Activated T-cell treated with anti-CD3 and anti-CD28 coated beads, Interleukin-2, amount 50 U/mL, for 24 hours (primary cell): Measurements from ENCODE around the gene LCN2.
"Not testable (repeated sequence)": the region's sequence is repeated elsewhere in the genome, so short reads cannot be mapped to it uniquely, and the experiment has no call there.

Experiments used
- DNase-seq: peaks from one replicate; pipeline ENCODE4 v3.0.0-alpha.2; 2020
- H3K27ac Mint-ChIP-seq: 2 replicates; pipeline ENCODE4 v1.8.0; 2020; ENCODE audit warnings: mild to moderate bottlenecking, mixed read lengths
- H3K27me3 Mint-ChIP-seq: 2 replicates; pipeline ENCODE4 v1.8.0; 2020; ENCODE audit warnings: mixed read lengths
- H3K36me3 Mint-ChIP-seq: 2 replicates; pipeline ENCODE4 v1.8.0; 2020; ENCODE audit warnings: low read depth, mixed read lengths
- H3K4me1 Mint-ChIP-seq: 2 replicates; pipeline ENCODE4 v1.8.0; 2020; ENCODE audit warnings: low read depth, mixed read lengths
- H3K4me3 Mint-ChIP-seq: 2 replicates; pipeline ENCODE4 v1.8.0; 2020; ENCODE audit warnings: mild to moderate bottlenecking, moderate library complexity, mixed read lengths
- H3K9me3 Mint-ChIP-seq: 2 replicates; pipeline ENCODE4 v1.8.0; 2020; ENCODE audit warnings: mixed read lengths

The LCN2 gene

DNA sequence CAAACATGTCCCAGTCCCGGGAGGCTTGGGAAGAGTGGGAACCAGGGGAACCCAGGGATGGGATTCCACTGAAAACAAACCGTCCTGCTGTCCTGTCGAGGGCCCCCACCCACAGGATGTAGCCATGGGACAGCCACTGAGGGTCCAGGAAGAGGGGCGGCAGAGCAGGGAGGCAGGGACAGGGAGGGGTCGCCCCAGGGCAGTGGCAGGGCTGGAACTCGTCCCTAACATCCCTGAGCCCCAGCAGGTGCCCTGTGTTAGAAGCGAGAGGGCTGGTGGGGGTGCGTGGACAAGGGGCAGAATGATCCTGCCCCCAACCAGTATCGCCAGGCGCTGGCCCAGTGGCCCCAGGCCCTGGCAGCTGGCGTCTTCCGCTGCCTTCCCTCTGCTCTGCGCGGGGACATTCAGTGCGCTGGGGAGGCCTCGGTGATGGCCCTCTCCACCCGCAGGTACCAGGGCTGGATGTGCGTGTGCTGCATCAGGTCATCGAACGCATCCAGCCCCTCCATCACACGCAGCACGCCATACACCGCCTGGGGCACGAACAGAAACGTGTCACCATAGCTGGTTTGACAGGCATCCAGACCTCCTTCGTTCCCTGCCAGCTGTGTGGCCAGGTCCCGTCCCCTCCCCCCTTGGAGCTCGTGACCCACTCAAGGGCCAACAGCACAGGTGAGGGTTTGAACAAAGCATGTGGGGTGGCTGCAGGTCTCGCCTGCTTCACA, 28.4 kb upstream of the LCN2 start:
- no peaks in the 10 kb centered on the region for H3K9me3 Mint-ChIP-seq
- no peak overlapping the region for H3K4me3 Mint-ChIP-seq
- peaks cover 70% of the 10 kb centered on the region for H3K36me3 Mint-ChIP-seq
- no peaks in the 10 kb centered on the region for H3K27me3 Mint-ChIP-seq
- H3K4me1 Mint-ChIP-seq = peaks cover 22% of the 10 kb centered on the region
- H3K27ac Mint-ChIP-seq = no peak overlapping the region
- no peak for DNase-seq

DNA sequence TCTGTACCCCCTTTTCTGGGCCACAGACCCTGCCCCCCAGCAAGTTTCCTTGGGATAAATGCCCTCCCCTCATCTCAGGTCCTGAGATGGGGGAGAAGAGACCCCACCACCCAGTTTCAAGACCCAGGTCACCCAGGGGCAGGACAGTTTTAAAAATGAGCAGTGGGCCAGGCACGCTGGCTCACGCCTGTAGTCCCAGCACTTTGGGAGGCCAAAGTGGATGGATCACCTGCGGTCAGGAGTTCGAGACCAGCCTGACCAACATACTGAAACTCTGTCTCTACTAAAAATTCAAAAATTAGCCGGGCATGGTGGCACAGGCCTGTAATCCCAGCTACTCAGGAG, 27.8 kb upstream of the LCN2 start:
- Mint-ChIP-seq H3K9me3 (no peaks in the 10 kb centered on the region), H3K36me3 (peaks cover 70% of the 10 kb centered on the region), H3K4me1 (peaks cover 26% of the 10 kb centered on the region), H3K4me3 (no peak overlapping the region), H3K27me3 (no peaks in the 10 kb centered on the region), H3K27ac (no peak overlapping the region)
- DNase-seq = no peak

DNA sequence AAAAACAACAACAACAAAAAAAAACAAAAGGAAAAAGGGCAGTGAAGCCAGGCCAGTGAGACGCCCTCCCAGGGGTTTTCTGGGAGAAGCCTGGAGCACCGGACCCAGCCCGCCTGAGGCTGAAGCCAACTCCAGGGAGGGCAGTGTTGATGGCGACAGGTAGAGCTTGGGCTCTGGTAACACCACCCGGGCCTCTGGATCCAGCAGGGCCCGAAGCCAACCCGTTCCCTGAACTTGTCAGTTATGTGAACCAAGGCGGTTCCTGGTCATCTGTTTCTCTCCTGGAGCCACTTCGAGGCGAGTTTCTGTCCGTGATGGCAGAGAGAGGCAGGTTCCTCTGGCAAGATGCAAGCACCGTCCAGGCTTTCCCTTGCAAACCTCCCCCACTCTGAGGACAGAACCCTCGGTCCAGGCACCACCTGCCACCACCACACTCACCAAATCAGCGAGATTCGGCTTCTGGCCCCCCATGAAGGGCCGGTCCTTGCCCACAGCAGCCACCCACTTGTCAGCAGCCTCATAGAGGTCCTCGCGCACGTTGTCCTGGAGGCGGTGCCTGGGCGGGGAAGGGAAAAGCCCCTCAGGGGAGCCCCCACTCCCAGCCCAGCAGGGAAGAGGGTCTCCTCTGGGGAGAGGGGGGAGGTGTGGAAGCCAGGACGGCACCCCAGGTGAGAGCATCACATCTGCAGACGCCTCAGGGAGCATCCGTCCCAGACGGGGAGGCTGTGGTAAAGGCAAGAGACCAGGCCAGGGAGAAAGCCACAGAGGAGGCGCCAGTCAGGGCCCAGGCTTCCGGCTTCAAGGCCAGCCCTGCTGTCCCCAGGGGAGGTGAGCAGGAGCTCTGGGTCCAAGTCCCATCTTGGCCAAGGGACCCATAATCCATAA, 27.1 kb upstream of the LCN2 start:
- peak overlapping the region; percentile 59 for H3K27ac Mint-ChIP-seq
- no peaks in the 10 kb centered on the region for H3K27me3 Mint-ChIP-seq
- peaks cover 27% of the 10 kb centered on the region for H3K4me1 Mint-ChIP-seq
- H3K4me3 Mint-ChIP-seq = no peak overlapping the region
- DNase-seq = no peak
- peaks cover 67% of the 10 kb centered on the region for H3K36me3 Mint-ChIP-seq
- no peaks in the 10 kb centered on the region for H3K9me3 Mint-ChIP-seq

DNA sequence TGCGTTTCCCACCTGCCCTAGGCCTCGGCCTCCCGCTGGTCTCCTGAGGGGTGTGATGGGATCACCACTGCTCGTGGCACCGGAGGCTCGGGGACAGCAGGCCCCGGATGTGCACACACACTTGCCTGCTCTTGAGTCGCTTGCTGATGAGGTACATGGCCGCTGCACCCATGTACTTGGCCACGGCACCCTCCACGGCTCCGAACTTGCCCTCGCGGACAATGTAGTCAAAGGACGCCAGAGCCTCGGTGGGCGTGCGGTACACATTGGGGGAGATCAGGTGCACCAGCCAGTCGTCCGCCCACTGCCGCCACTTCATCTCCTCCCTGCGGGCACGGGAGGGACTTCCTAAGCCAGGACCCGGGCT, 26.5 kb upstream of the LCN2 start:
- peaks cover 63% of the 10 kb centered on the region for H3K36me3 Mint-ChIP-seq
- no peaks in the 10 kb centered on the region for H3K9me3 Mint-ChIP-seq
- peaks cover 22% of the 10 kb centered on the region for H3K4me1 Mint-ChIP-seq
- H3K27me3 Mint-ChIP-seq = no peaks in the 10 kb centered on the region
- no peak overlapping the region for H3K4me3 Mint-ChIP-seq
- H3K27ac Mint-ChIP-seq = no peak overlapping the region
- no peak for DNase-seq

DNA sequence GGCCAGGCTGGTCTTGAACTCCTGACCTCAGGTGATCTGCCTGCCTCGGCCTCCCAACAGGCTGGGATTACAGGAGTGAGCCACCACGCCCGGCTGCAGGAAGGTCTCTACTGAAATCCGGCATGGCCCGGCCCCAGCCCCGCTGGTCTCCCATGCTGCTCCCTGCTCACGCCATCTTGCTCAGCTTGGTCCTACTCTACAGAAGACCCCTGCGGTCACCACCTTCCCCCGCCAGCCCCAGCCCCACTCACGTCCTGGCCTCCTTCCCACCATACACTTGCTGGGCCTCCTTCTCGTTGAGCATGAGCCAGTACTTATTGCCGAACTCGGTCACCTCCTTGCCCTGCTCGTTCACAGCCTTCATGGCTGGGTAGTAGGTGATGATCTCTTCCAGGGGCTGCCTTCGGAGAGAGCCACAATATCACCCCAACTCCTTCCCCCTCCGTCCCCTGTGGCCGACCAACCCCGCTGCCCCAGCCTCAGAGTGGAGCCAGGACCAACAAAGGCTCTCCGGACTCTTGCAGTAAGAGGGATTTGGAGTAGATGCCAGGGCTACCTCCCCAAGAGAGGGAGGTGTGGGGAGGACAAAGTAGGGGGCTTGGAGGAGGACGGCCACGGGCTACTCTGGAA, 25.7 kb upstream of the LCN2 start:
- Mint-ChIP-seq H3K27me3 (no peaks in the 10 kb centered on the region), H3K36me3 (peaks cover 69% of the 10 kb centered on the region), H3K9me3 (no peaks in the 10 kb centered on the region), H3K4me3 (no peak overlapping the region), H3K4me1 (peaks cover 23% of the 10 kb centered on the region), H3K27ac (no peak overlapping the region)
- no peak for DNase-seq

DNA sequence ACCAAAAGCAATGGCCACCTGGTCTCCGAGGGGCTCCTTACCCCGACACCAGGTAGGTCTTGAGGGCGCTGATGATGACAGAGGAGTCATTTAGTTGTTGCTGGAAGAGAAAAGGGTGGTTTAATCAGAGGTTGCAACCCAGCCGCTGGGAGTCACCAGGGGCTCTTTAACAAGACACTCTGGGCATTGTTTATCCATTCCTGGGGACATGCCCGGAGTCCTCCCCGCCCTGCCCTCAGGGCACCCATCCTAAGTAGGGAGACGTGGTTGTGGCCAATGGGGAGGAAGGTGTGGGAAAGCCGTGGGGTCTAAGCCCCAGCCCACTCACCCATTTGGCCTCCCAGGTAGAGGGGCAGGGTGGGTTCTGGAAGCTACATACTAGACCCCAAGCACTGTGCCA, 24.8 kb upstream of the LCN2 start:
- H3K36me3 Mint-ChIP-seq = peaks cover 69% of the 10 kb centered on the region
- peak overlapping the region; percentile 78 for H3K27ac Mint-ChIP-seq
- no peaks in the 10 kb centered on the region for H3K27me3 Mint-ChIP-seq

DNA sequence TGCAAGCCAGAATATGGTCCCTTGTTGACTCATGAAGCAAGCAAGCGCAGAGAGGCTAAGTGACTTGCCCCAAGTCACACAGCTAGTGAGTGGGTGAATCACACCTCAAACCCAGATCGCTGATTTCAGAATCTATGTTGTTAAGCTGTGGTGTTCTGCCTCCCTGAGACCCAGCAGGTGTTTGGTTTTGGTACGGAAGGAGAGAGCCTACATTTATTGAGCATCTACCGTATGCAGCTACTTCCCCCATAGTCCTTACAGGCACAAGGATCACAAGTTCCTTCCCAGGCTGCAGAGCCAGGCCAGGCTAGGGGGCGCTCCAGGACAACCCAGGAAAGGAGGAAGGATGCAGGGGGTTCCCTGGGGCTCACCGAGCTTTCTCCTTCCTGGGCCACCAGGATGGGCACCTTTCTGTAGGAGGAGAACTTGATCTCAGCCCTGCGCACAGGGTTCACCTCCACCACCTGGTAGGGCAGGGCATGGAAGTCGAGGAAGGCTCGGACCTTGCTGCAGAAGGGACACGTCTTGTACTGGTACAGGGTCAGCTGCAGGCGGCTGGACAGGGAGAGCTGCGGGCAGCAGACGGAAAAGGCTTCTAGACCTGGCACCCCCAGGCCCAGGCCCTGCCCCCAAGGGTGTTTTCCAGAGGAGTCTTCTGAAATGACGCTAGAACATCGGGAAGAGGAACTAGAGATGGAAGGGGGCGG, 24.2 kb upstream of the LCN2 start:
- Mint-ChIP-seq H3K9me3 (no peaks in the 10 kb centered on the region), H3K27me3 (no peaks in the 10 kb centered on the region), H3K4me3 (peak overlapping the region; percentile 85), H3K4me1 (peaks cover 33% of the 10 kb centered on the region), H3K36me3 (peaks cover 69% of the 10 kb centered on the region), H3K27ac (peak overlapping the region; percentile 78)
- DNase-seq = peak; percentile 53

More for the DNA sequence above, 24.8 kb upstream of the LCN2 start:
- Mint-ChIP-seq H3K4me3 (no peak overlapping the region), H3K4me1 (peaks cover 29% of the 10 kb centered on the region), H3K9me3 (no peaks in the 10 kb centered on the region)
- DNase-seq = no peak

DNA sequence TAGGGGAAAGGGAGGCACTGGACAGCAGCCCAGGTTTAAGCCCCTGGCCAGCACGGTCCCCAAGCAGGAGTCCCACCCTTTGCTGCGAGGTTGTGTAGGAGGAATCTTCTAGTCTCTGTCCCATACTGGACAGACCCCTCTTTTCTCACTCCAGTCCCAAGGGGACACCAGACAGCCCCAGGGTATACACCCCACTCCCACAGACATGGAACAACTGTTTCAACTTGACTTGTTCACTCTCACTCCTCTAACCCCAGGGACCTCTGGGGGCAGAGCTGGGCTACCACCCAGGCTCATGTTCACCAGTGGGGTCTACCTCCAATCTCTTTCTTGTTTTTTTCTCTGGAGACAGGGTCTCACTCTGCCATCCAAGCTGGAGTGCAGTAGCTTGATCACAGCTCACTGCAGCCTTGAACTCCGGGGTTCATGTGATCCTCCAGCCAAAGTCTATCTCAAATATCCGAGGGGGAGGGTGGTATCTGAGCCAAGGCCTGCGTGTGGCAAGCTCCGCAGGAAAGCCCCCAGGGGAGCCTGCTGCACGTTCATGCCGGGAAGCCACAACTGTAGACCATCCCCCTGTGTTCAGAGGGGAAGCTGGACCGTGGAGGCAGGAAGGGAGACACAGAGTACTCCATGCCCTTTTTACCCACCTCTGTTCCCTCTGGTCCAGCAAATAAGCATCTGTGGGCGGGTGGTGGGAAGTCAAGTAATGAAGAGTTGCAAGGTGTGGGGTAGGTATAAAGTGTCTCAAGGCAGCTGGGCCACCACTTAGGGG, 23.5 kb upstream of the LCN2 start:
- no peaks in the 10 kb centered on the region for H3K27me3 Mint-ChIP-seq

DNA sequence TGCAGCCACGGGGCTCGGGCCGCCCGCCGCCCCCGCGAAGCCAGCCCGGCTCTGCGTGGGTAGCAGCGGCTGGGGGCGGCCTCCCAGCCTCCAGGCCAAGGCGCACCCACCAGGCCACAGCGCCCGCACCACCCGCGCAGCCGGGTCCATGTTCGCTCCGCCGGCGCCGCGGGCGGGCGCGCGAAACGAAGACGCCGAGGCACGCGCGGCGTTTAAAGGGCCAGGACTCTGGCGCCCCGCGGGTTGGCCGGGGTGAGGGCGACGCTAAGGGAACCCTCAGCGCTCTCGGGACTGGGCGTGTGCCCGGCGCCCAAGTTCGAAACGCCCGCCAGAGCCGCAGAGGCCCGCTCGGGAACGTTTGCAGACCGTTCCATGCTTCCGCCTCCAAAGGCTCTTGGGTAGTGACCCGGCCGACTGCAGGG, 21.7 kb upstream of the LCN2 start, which contains the start of gene PTGES2:
Gene PTGES2, minus strand, starts transcription at position 162 of the 422 bp plus-strand sequence. Its CDS starts 12 bp downstream, at position 150.
- peak; percentile 89 for DNase-seq
- Mint-ChIP-seq H3K4me1 (peaks cover 33% of the 10 kb centered on the region), H3K27ac (peak within 1 kb of the TSS; percentile 99), H3K9me3 (no peaks in the 10 kb centered on the region), H3K4me3 (peak within 1 kb of the TSS; percentile 98), H3K27me3 (peaks cover 5% of the 10 kb centered on the region), H3K36me3 (peaks cover 45% of the 10 kb centered on the region)

More for the DNA sequence above, 23.5 kb upstream of the LCN2 start:
- peak overlapping the region; percentile 85 for H3K4me3 Mint-ChIP-seq
- peaks cover 63% of the 10 kb centered on the region for H3K36me3 Mint-ChIP-seq
- H3K27ac Mint-ChIP-seq = peak overlapping the region; percentile 78
- no peaks in the 10 kb centered on the region for H3K9me3 Mint-ChIP-seq
- peaks cover 33% of the 10 kb centered on the region for H3K4me1 Mint-ChIP-seq
- DNase-seq = no peak

DNA sequence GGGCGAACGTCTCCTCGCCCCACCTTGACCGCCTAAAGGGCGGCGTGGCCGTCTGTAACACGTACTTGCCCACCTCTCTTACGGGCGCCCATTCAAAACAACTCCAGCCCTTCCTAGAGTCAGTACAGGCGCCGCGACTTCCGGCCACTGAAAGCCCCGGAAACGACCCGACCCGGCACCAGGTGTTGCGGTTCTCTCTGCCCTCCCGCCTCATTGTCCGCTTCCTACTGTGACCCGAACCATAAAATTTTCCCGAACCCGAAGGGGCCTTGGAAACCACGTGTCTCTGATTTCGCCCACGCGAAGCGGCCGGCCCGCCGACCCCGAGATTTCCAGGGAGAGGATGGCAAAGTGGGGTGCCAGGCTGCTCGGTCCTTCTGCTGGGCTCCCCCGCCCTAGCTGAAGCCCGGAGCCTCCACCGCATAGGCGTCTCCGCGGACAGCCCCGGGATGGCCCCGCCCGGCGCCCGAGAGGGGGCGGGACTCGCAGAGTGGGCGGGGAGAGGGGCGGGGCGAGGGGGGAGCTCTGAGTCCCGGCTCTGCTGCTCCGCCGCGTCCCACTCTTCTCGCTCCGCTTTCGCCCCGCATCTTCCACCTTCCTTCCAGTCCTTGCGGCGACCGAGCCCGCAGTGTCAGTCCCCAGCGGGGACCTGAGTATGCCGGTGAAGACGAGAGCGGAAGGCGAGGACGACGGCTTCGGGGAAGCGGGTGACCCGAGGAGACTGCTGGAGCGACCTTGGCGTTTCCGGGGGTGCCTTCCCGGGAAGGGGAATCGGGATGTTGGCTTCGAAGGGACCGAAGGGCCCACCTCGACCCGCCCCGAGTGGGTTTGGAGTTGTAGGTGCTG, 21.0 kb upstream of the LCN2 start:
- Mint-ChIP-seq H3K27ac (peak overlapping the region; percentile 99), H3K36me3 (peaks cover 39% of the 10 kb centered on the region), H3K9me3 (no peaks in the 10 kb centered on the region), H3K4me3 (peak overlapping the region; percentile 98), H3K27me3 (peaks cover 8% of the 10 kb centered on the region), H3K4me1 (peaks cover 33% of the 10 kb centered on the region)
- DNase-seq = peak; percentile 94

DNA sequence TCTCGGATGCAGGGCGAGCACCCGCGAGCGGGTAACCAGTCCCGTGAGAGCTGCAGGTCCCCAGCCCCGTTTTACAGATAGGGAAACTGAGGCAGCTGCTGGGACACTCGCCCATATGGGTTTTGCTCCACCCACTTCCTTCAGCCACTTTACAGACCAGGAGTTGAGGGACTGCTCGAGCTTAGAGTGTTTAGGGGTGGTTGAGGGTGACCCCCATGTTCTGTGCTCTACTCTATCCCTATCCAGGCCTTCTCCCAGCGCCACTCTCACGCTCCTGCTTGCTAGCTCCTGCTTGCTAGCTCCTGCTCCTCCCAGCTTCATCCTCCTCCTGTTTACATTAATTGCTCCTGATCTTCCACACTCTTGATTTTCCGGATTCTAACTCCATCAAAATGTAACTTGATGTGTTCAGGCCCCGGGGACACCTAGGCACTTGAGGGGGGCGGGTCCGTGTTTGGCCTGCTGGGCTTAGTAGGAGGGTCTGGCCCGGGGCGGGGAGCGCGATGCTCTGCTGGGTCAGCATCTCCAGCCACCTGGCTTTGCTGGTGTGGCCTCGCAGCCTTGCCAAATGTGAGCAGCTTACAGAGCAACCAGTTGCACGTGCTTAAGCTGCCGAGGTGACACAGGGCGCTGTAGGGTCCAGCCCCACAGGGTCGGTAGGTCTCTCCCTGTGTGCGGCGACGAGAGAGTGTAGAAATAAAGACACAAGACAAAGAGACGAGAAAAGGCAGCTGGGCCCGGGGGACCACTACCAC, 20.2 kb upstream of the LCN2 start:
- Mint-ChIP-seq H3K4me1 (peaks cover 33% of the 10 kb centered on the region), H3K9me3 (no peaks in the 10 kb centered on the region), H3K4me3 (peak overlapping the region; percentile 98), H3K27ac (peak overlapping the region; percentile 99), H3K27me3 (peaks cover 8% of the 10 kb centered on the region), H3K36me3 (peaks cover 31% of the 10 kb centered on the region)
- DNase-seq = no peak

DNA sequence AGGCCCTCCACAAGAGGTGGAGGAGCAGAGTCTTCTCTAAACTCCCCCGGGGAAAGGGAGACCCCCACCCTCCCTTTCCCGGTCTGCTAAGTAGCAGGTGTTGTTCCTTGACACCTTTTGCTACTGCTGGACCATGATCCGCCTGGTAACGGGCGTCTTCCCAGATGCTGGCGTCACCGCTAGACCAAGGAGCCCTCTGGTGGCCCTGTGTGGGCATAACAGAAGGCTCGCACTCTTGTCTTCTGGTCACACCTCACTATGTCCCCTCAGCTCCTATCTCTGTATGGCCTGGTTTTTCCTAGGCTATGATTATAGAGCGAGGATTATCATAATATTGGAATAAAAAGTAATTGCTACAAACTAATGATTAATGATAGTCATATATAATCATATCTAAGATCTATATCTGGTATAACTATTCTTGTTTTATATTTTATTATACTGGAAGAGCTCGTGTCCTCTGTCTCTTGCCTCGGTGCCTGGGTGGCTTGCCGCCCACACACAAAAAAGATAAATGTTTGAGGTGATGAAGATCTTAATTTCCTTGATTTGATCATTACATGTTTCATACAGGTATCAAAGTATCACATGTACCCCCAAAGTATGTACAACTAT, 19.2 kb upstream of the LCN2 start:
- Mint-ChIP-seq H3K36me3 (peaks cover 20% of the 10 kb centered on the region), H3K4me3 (peak overlapping the region; percentile 35), H3K4me1 (peaks cover 26% of the 10 kb centered on the region)
- DNase-seq = peak; percentile 74
- H3K9me3 Mint-ChIP-seq, H3K27me3 Mint-ChIP-seq, H3K27ac Mint-ChIP-seq: not testable (repeated sequence)
